CD14-positive monocyte (primary cell): ENCODE measurements around the gene PPTC7. TPM values are rescaled to one million over a fixed set of nuclear protein-coding genes. Genes with fewer than 3 reads are reported as not detected.
"Not testable (repeated sequence)": the region's sequence is repeated elsewhere in the genome, so short reads cannot be mapped to it uniquely, and the experiment has no call there.

Experiments used
- DNase-seq, 3 donors: peaks; one replicate each; pipeline ENCODE4 v3.0.0-alpha.2; 2011 to 2022
- H2AFZ ChIP-seq: 2 replicates; pipeline ENCODE4 v1.6.0; 2012; ENCODE audit warnings: mild to moderate bottlenecking, low read depth, low read length, inconsistent platforms; ENCODE audit not compliant: insufficient read depth, poor library complexity, severe bottlenecking
- H3K27ac ChIP-seq, 2 donors: 1 replicate in 1 of 2; 2 replicates in 1 of 2; pipeline ENCODE4 v1.5.1; 2012 to 2013; ENCODE audit warnings: low read length in 2 of 2, control low read depth in 1 of 2, inconsistent platforms in 1 of 2, low read depth in 1 of 2, mild to moderate bottlenecking in 1 of 2
- H3K27me3 ChIP-seq, 2 donors: one replicate each; pipeline versions ENCODE4 v1.6.0 to v1.6.1; 2011 to 2013; ENCODE audit warnings: low read length in 2 of 2; ENCODE audit not compliant: control insufficient read depth in 2 of 2, insufficient read depth in 2 of 2
- H3K36me3 ChIP-seq, 2 donors: replicated peaks in 1 of 2; 1 replicate in 1 of 2; 2 replicates in 1 of 2; pipeline versions ENCODE4 v1.5.1 to v1.6.1; 2012 to 2013; ENCODE audit warnings: low read length in 2 of 2, control low read depth in 1 of 2, inconsistent platforms in 1 of 2, mild to moderate bottlenecking in 1 of 2; ENCODE audit not compliant: insufficient read depth in 2 of 2, control insufficient read depth in 1 of 2
- H3K4me1 ChIP-seq, 2 donors: 1 replicate in 1 of 2; 2 replicates in 1 of 2; pipeline versions ENCODE4 v1.5.1 to v1.6.1; 2012 to 2013; ENCODE audit warnings: low read length in 2 of 2, control low read depth in 1 of 2, inconsistent platforms in 1 of 2, mild to moderate bottlenecking in 1 of 2, moderate library complexity in 1 of 2; ENCODE audit not compliant: insufficient read depth in 2 of 2, control insufficient read depth in 1 of 2
- H3K4me2 ChIP-seq: replicated peaks from 2 replicates; pipeline ENCODE3; 2012; ENCODE audit warnings: low read length, moderate library complexity, mild to moderate bottlenecking; ENCODE audit not compliant: poor library complexity, severe bottlenecking; ENCODE audit errors: extremely low read depth
- H3K4me3 ChIP-seq, 3 experiments: fragments of 200-600 bp in 1 of 3; sonication (generic) in 1 of 3; replicated peaks in 1 of 3; 1 replicate in 2 of 3; 2 replicates in 1 of 3; pipeline ENCODE4 v1.5.1; 2011 to 2013; ENCODE audit warnings: low read length in 3 of 3, mild to moderate bottlenecking in 3 of 3, control low read depth in 2 of 3, low read depth in 2 of 3, inconsistent platforms in 1 of 3, moderate library complexity in 1 of 3
- H3K79me2 ChIP-seq: 2 replicates; pipeline ENCODE4 v1.6.0; 2012; ENCODE audit warnings: mild to moderate bottlenecking, control low read depth, inconsistent platforms, low read length, moderate library complexity; ENCODE audit not compliant: insufficient read depth
- H3K9ac ChIP-seq: 2 replicates; pipeline ENCODE4 v1.6.0; 2017; ENCODE audit warnings: low read length, mild to moderate bottlenecking; ENCODE audit not compliant: insufficient read depth, poor library complexity, severe bottlenecking
- H3K9me3 ChIP-seq, 2 donors: replicated peaks in 1 of 2; 1 replicate in 1 of 2; 2 replicates in 1 of 2; pipeline versions ENCODE4 v1.5.1 to v1.6.1; 2012 to 2013; ENCODE audit warnings: low read length in 2 of 2, control low read depth in 1 of 2; ENCODE audit not compliant: control insufficient read depth in 1 of 2, insufficient read depth in 1 of 2
- H4K20me1 ChIP-seq: 2 replicates; pipeline ENCODE4 v1.6.0; 2012; ENCODE audit warnings: mild to moderate bottlenecking, low read length, control low read depth, moderate library complexity; ENCODE audit not compliant: insufficient read depth
- H3K27ac Mint-ChIP-seq, 7 donors: one replicate each; pipeline ENCODE4 v1.8.0; 2020; ENCODE audit warnings: mild to moderate bottlenecking in 7 of 7, mixed read lengths in 7 of 7, moderate library complexity in 6 of 7, inconsistent platforms in 2 of 7
- H3K27me3 Mint-ChIP-seq, 3 donors: one replicate each; pipeline ENCODE4 v1.8.0; 2021 to 2022; ENCODE audit warnings: low read depth in 3 of 3, mild to moderate bottlenecking in 3 of 3, mixed read lengths in 3 of 3, moderate library complexity in 3 of 3, inconsistent platforms in 1 of 3
- H3K36me3 Mint-ChIP-seq, 2 donors: one replicate each; pipeline ENCODE4 v1.8.0; 2020; ENCODE audit warnings: mixed read lengths in 2 of 2, inconsistent platforms in 1 of 2, mild to moderate bottlenecking in 1 of 2
- H3K4me1 Mint-ChIP-seq: one replicate; pipeline ENCODE4 v1.8.0; 2020; ENCODE audit warnings: mild to moderate bottlenecking, mixed read lengths
- H3K4me3 Mint-ChIP-seq, 2 donors: one replicate each; pipeline ENCODE4 v1.8.0; 2020; ENCODE audit warnings: mild to moderate bottlenecking in 2 of 2, mixed read lengths in 2 of 2, moderate library complexity in 1 of 2
- H3K9me3 Mint-ChIP-seq, 7 donors: one replicate each; pipeline ENCODE4 v1.8.0; 2020 to 2022; ENCODE audit warnings: mixed read lengths in 7 of 7, mild to moderate bottlenecking in 6 of 7, moderate library complexity in 6 of 7, inconsistent platforms in 2 of 7
- WGBS: methylation state at CpG from one replicate; pipeline ENCODE4 v1.1.5; 2013; ENCODE audit warnings: missing lambda C conversion rate; ENCODE audit not compliant: insufficient coverage; 5-methylcytosine and 5-hydroxymethylcytosine counted together
- intact Hi-C, 2 donors: fragments of 100-400 bp; cut with micrococcal nuclease; formaldehyde crosslinking; loops; one replicate each; pipeline versions ENCODE4 v1.15.0 to v1.15.1; 2023
- polyA plus RNA-seq, 3 donors: library from polyadenylated mRNA; depleted of rRNA in 1 of 3; unstranded in 2 of 3; stranded (reverse) in 1 of 3; fragments of 300-500 nt in 2 of 3; fragments of >200 nt in 1 of 3; fragmentation: Illumina TruSeq in 2 of 3; gene quantifications; 1 replicate in 2 of 3; 2 replicates in 1 of 3; pipeline ENCODE4 v1.2.3, GENCODE V29; 2012 to 2021
- TF ChIP-seq, protein P1 (sequence below): fragments of 200-600 bp; IDR thresholded peaks from one replicate; pipeline ENCODE4 v1.8.0; 2022; ENCODE audit warnings: antibody characterized with exemption, mild to moderate bottlenecking

The PPTC7 gene
- polyA plus RNA-seq, 3 donors = 11.6 to 36.5 (median 15.1) TPM

DNA sequence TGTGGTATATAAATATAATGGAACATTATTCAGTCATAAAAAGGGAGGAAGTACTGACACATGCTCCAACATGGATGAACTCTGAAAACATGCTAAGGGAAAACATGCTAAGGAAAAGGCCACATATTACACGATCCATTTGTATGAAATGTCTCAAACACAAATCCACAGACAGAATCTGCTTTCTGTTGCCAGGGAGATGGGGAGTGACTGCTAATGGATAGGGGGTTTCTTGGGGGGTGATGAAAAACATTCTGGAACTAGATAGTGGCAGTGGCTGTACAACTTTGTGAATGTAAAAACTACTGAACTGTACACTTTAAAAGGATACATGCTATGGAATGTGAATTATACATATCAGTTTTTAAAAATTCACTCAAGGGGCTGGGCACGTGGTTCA lies 6.6 kb downstream of the PPTC7 start:
- intact Hi-C loops = loop anchor here in 1 of 2 donors (2.0 kb wide), 1 partner anchor 14 kb away; no protein-coding TSS in a partner anchor
- Histone ChIP-seq H4K20me1 (peaks cover 97% of the 10 kb centered on the region), H3K4me2 (no peak overlapping the region), H2AFZ (no peak overlapping the region), H3K27me3 (no peaks in the 10 kb centered on the region), H3K36me3 (peaks cover 0 to 10% of the 10 kb centered on the region in 2 donors), H3K9me3 (peaks cover 9 to 11% of the 10 kb centered on the region in 2 donors), H3K79me2 (peaks cover 98% of the 10 kb centered on the region), H3K27ac (peak overlapping the region; percentile 35 to 92), H3K4me1 (peaks cover 56 to 68% of the 10 kb centered on the region in 2 donors), H3K4me3 (no peak overlapping the region), H3K9ac (no peak overlapping the region)
- DNase-seq = no peak
- TF ChIP-seq, protein P1, sequence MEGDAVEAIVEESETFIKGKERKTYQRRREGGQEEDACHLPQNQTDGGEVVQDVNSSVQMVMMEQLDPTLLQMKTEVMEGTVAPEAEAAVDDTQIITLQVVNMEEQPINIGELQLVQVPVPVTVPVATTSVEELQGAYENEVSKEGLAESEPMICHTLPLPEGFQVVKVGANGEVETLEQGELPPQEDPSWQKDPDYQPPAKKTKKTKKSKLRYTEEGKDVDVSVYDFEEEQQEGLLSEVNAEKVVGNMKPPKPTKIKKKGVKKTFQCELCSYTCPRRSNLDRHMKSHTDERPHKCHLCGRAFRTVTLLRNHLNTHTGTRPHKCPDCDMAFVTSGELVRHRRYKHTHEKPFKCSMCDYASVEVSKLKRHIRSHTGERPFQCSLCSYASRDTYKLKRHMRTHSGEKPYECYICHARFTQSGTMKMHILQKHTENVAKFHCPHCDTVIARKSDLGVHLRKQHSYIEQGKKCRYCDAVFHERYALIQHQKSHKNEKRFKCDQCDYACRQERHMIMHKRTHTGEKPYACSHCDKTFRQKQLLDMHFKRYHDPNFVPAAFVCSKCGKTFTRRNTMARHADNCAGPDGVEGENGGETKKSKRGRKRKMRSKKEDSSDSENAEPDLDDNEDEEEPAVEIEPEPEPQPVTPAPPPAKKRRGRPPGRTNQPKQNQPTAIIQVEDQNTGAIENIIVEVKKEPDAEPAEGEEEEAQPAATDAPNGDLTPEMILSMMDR = no peak
- Mint-ChIP-seq H3K4me1 (peaks cover 65% of the 10 kb centered on the region), H3K9me3 (peaks cover 4 to 14% (median 10%) of the 10 kb centered on the region in 7 donors), H3K36me3 (peaks cover 15 to 16% of the 10 kb centered on the region in 2 donors), H3K27me3 (peaks cover 0 to 6% (median 0%) of the 10 kb centered on the region in 3 donors), H3K27ac (peak overlapping the region in 6 of 7 donors; percentile 10 to 98 (median 92)), H3K4me3 (no peak overlapping the region)
- no CpG with 5 or more reads among the region's 2 CpGs for WGBS

DNA sequence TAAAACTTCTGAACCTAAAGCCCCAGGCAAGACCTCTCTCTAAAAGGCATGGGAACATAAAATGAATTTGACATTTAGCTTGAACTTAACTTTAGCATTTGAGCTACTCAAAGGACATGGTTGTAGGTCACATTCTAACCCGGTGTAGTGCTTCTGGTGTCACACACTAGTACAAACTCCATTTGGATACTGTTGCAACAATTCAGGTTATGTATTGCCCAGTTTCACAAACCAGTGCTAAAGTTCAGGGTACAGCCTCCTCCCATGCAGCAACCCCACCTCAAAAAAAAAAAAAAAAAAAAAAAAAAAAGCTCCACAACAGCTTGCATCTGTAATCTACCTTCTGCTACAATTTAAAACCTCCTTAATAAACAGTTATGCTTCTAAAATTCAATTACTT lies 7.8 kb downstream of the PPTC7 start:
- Histone ChIP-seq H3K79me2 (peaks cover 90% of the 10 kb centered on the region), H3K27me3 (no peaks in the 10 kb centered on the region), H3K4me1 (peaks cover 46 to 56% of the 10 kb centered on the region in 2 donors), H3K4me2 (no peak overlapping the region), H3K9me3 (peaks cover 12 to 15% of the 10 kb centered on the region in 2 donors), H3K9ac (no peak overlapping the region), H3K27ac (no peak overlapping the region), H4K20me1 (peaks cover 88% of the 10 kb centered on the region), H2AFZ (no peak overlapping the region), H3K4me3 (no peak overlapping the region), H3K36me3 (peaks cover 0 to 13% of the 10 kb centered on the region in 2 donors)
- Mint-ChIP-seq H3K36me3 (peaks cover 11 to 14% of the 10 kb centered on the region in 2 donors), H3K4me3 (no peak overlapping the region), H3K4me1 (peaks cover 53% of the 10 kb centered on the region), H3K9me3 (peaks cover 7 to 21% (median 16%) of the 10 kb centered on the region in 7 donors), H3K27ac (peak overlapping the region in 2 of 7 donors; percentile 11 to 26), H3K27me3 (peaks cover 0 to 6% (median 0%) of the 10 kb centered on the region in 3 donors)
- 73% methylated on average over 1 of the region's 1 CpG for WGBS
- DNase-seq = no peak
- intact Hi-C loops = no loop called here
- TF ChIP-seq, protein P1 = no peak

DNA sequence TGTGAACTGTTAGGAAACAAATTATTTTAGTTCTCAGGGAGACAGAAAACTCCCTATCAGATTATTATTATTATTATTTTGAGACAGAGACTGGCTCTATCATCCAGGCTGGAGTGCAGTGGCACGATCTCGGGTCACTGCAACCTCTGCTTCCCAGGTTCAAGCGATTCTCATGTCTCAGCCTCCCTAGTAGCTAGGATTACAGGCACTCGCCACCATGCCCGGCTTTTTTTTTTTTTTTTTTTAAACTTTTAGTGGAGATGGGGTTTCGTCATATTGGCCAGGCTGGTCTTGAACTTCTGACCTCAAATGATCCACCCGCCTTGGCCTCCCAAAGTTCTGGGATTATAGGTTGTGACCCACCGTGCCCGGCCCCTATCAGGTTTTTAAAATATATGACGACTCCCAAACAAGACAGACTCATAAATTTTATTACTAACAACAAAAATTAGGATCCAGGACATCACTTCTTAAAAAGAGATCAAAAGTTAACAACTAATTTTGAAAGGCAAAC lies 8.3 kb downstream of the PPTC7 start:
- H3K27ac ChIP-seq, H3K4me2 ChIP-seq, H3K4me3 ChIP-seq, DNase-seq, H3K27me3 ChIP-seq, H3K4me3 Mint-ChIP-seq, intact Hi-C loops, H2AFZ ChIP-seq, H3K9ac ChIP-seq, H3K27me3 Mint-ChIP-seq: not testable (repeated sequence)
- peak overlapping the region in 3 of 7 donors; percentile 26 to 79 (median 68) for H3K27ac Mint-ChIP-seq
- H3K4me1 Mint-ChIP-seq = peaks cover 47% of the 10 kb centered on the region
- Histone ChIP-seq H3K36me3 (peaks cover 0 to 13% of the 10 kb centered on the region in 2 donors), H3K79me2 (peaks cover 87% of the 10 kb centered on the region), H3K9me3 (peaks cover 12 to 15% of the 10 kb centered on the region in 2 donors), H4K20me1 (peaks cover 85% of the 10 kb centered on the region), H3K4me1 (peaks cover 43 to 52% of the 10 kb centered on the region in 2 donors)
- WGBS = 89% methylated on average over 3 of the region's 10 CpGs
- H3K9me3 Mint-ChIP-seq = peaks cover 8 to 21% (median 16%) of the 10 kb centered on the region in 7 donors
- H3K36me3 Mint-ChIP-seq = peaks cover 10 to 14% of the 10 kb centered on the region in 2 donors
